AG08395 (cell line): Measurements from ENCODE around the gene OPCML.

Source experiments
- DNase-seq: peaks from one replicate; pipeline ENCODE4 v3.0.0; 2012; ENCODE audit warnings: mixed read lengths, low spot score

The OPCML gene

GRCh38 chr11:133026952-133027351 is 505.3 kb downstream of the OPCML start:
- no peak for DNase-seq

GRCh38 chr11:133024301-133024700 is 508.0 kb downstream of the OPCML start:
- no peak for DNase-seq

- no peak for DNase-seq
Measured at GRCh38 chr11:133023232-133023631, 509.1 kb downstream of the OPCML start.

- DNase-seq = no peak
Measured at GRCh38 chr11:133021553-133021952, 510.7 kb downstream of the OPCML start.

GRCh38 chr11:133020372-133020714 is 512.0 kb downstream of the OPCML start:
- no peak for DNase-seq

- DNase-seq = no peak
Measured at GRCh38 chr11:133019545-133020371, 512.5 kb downstream of the OPCML start.

- no peak for DNase-seq
Measured at GRCh38 chr11:133015457-133015856, 516.8 kb downstream of the OPCML start.

- no peak for DNase-seq
Measured at GRCh38 chr11:133014337-133014736, 518.0 kb downstream of the OPCML start.

- DNase-seq = no peak
Measured at GRCh38 chr11:133012803-133013202, 519.5 kb downstream of the OPCML start.

- no peak for DNase-seq
Measured at GRCh38 chr11:133011604-133012003, 520.7 kb downstream of the OPCML start.

GRCh38 chr11:133007027-133007584 is 525.2 kb downstream of the OPCML start:
- DNase-seq = no peak

GRCh38 chr11:133004369-133004768 is 527.9 kb downstream of the OPCML start:
- DNase-seq = no peak

- no peak for DNase-seq
Measured at GRCh38 chr11:132999516-132999915, 532.8 kb downstream of the OPCML start.

GRCh38 chr11:132999031-132999430 is 533.3 kb downstream of the OPCML start:
- DNase-seq = no peak

GRCh38 chr11:132997396-132997795 is 534.9 kb downstream of the OPCML start:
- DNase-seq = no peak

GRCh38 chr11:132994966-132995365 is 537.3 kb downstream of the OPCML start:
- no peak for DNase-seq

- DNase-seq = no peak
Measured at GRCh38 chr11:132993991-132994502, 538.3 kb downstream of the OPCML start.

- DNase-seq = peak; percentile 27
Measured at GRCh38 chr11:132992838-132993631, 539.3 kb downstream of the OPCML start.

GRCh38 chr11:132988411-132988810 is 543.9 kb downstream of the OPCML start:
- DNase-seq = no peak

- peak; percentile 74 for DNase-seq
Measured at GRCh38 chr11:132987936-132988335, 544.4 kb downstream of the OPCML start.

- DNase-seq = no peak
Measured at GRCh38 chr11:132983641-132983978, 548.7 kb downstream of the OPCML start.

GRCh38 chr11:132982772-132983640 is 549.3 kb downstream of the OPCML start:
- no peak for DNase-seq
